GM19023 (cell line): ENCODE results near the gene DCDC2C.

Experiments
- ATAC-seq: cut with Tn5 transposase; IDR thresholded peaks from one replicate; pipeline ENCODE4 v1.9.1; 2021; ENCODE audit warnings: mild to moderate bottlenecking, moderate library complexity; ENCODE audit not compliant: unreplicated experiment

Gene DCDC2C

DNA sequence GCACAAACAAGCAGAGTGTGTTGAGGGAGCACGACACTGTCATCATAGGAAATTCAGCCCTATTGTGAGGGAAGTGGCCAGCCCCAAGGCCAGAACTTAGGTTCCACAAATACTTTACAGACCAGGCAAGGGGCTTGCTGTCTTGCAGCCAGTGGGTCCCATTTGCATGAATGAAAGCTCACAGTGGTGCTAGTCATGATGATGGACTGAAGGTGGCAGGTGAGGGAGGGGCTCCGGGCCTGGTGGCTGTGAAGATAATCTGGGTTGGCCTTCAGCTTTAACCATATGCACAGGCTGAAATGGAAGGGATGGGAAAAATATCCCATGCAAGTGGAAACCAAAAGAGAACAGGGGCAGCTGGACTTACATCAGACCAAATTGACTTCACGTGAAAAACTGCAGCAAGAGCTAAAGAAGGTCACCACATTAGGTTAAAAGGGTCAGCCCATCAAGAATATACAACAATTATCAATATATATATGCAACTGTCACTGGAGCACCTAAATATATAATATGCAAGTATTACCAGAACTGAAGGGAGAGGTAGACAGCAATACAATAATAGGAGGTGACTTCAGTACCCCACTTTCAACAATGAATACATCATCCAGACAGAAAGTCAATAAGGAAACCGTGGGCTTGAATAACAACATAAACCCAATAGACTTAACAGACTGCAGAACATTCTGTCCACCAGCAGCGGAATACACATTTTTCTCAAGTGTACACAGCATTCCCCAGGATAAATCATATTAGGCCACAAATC lies 39.6 kb downstream of the DCDC2C start:
- no peak for ATAC-seq

DNA sequence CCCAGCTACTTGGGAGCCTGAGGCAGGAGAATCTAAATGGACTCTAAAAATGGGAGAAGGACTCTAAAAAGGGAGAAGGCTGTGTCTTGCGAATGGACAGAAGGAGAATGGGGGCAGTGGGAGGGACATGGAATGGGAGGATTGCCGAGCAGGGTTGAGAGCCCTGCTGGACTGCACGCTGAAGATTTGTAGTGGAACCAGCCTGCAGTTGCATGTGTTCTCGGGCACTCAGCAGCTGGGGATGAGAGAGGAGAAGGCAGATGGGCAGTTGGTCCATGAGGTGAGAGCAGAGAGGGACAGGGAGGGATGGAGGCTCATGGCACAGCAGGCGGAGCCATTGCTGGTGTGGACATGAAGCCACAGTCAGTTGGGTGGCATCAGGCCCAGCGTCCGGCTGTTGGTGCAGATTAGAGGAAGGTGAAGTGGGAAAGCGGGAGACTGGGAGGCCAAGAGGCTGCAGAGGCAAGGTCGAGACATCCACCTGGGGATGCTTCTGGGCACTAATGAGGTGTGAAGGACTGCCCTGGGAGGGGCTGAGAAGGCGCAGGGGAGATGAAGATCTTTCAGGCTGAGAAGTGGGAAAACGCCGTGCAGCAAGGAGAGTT lies 40.7 kb downstream of the DCDC2C start:
- ATAC-seq, result no peak

DNA sequence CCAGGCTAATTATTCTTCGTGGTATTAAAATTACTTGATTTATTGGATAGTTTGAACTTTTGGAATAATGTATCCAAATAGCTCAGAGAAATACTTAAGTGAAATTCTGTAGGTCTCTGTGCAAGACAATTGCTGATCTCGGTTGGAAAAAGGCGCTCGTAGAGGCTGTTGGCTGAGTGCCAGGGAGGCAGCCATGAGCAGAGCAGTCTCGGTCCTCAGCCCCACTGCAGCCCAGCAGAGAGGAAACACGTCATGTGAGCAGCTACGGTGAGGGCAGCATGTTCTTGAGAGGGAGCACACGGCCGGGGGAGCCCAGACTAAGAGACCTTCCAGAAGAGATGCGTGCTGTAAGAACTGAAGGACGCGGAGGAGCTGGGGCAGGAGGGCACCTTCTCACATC lies 42.5 kb downstream of the DCDC2C start:
- ATAC-seq, result no peak

DNA sequence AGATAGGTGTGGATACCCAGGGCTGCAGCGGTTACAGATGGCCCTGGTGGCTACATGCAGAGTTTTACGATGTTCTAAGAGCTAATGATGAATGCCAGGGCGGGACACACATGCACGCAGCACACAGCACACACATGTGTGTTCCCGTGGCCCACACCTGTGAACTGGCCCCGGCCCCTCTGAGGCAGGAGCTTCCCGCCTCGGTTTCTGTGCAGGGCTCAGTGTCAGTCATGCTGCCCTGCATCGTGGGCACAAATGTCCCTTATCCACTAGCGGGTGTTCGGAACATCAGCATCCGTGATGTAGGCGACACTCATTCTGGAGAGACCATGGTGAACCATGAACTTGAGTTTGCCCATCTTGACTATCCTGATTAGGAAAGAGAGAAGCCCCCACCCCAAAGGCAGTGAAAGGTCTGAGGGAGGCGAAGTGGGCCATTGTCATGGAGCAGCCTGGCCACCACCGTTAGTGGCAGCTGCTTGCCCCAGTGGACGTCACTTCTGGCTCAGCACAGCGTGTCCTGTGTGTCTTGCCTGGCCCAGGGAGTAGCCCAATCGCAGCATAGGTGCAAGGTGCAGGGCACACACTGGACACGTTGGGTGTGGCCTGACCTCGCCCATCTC lies 43.8 kb downstream of the DCDC2C start:
- ATAC-seq, result no peak

DNA sequence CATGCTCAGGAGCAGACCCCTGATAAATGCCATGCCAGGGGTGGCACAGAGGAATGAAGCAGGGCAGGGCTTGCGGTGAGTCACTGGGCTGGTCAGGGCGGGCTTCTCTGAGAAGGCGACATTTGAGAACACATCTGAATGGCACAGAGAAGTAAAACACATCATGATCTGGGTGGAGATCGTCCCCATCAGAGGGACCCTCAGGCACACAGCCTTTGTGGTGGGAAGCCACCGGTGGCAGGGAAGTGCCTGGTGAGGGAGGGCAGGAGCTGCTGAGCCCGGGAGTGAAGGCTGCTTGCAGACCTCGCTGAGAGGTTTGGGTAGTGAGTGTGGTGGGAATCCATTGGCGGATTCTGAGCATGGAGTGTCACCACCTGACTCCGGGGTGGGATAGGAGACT lies 44.5 kb downstream of the DCDC2C start:
- no peak for ATAC-seq

DNA sequence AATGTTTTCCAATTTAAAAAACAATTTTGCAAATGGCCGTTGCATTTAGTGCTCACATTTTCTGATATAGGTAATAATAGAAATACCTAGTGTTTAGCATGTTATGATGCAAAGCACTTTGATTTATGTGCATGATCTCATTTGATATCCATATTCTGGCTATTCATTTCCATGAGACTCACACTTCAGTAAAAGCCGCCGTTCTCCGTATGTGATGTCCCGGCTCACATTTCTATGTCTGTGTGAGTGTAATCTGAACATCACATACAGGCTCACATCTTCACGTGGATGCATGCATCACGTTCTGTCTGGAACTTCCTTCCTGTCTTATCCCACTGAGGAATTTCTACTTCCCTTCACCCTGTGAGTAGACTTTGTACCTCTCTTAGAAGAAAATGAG lies 45.8 kb downstream of the DCDC2C start:
- no peak for ATAC-seq

DNA sequence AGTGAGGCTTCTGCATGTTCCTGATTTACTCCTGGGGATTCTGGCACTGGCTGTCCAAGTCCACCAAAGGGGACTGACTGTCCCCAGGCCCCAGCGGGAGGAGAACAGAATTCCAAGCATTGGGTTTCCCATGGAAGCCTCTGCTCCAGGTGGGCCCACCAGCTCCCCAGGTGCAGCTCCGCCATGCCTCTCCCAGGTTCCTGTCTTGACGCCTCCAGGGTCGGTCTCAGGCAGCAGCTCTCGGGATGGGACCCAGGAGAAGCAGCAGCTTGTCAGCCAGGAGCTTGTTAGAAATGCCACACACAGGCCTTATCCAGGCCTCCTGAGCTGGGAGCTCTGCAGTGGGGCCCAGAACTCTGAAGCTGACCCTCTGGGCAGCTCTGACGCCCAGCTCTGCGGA lies 47.9 kb downstream of the DCDC2C start:
- no peak for ATAC-seq

DNA sequence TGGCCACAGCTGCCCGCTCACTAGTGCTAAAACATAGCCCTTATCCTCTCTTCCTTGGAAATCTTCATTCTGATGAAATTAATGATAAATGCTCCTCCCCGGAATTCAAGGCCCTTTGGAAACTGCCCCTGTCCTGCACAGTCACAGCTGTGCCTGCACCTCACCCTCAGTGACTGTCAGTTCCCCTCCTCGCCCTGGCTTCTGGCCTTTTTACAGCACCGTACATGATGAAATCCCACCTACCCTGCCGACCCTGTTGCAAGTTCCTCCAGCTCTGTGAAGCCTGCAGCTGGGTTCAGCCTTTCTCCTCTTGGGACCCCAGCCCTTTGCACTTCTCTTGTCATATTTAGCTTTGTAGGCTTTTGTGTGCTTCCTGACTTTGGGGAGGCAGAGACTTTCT lies 48.4 kb downstream of the DCDC2C start:
- ATAC-seq, result no peak

DNA sequence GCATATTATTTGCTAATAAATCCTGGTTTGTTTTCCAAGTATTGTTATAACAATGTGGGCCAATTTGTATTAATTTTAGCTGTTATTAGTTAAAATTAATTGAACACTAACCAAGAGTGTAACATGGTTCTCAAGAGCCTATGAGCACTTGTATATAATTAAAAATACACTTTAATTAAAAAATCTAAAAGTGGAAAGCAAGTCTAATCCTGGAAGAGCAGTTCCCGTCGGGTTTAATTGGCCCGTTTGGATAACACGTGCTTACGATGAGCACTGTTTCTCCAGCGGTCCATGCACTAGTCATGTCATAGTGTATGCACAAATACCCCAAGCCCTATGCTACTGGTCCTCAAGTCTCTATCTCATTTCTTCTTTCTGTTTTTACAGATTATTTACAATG lies 49.0 kb downstream of the DCDC2C start:
- no peak for ATAC-seq

DNA sequence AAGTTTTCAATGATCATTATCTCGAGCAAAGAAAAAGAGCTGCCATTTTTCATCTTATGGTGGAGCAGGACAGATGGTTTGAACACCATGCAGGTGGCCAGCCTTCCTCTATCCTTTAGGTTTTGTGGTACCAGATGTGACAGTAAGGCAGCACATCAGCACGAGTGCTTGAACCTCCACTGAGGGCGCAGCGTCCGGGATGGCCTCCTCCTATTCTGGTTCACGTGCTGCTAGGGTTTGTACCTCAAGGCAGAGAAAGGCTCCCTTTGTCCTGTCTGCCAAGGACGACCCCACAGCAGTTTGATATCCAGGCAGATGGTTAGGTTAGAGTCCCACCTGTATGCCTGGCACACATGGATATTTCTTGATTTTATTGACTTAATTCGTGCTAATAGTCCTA lies 50.2 kb downstream of the DCDC2C start:
- no peak for ATAC-seq

DNA sequence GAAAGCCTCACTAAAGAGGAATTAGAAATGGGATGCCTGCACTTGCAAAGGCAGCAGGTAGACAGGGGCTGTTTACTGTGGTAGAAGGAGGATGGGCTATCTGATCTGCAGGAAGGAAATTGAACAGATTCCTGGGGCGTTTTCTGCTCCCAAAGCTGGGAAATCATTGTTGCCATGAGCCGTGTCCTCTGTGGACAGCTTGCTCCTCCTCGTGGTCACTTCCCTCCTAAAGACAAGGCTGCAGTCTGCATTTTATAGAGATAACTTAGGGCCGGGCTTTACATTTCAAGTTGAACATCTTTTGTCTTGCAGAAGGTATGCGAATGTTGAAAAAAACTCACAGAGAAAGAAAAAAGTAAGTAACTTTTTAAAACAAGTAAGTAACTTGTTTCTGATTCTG lies 50.9 kb downstream of the DCDC2C start:
- ATAC-seq, result no peak

DNA sequence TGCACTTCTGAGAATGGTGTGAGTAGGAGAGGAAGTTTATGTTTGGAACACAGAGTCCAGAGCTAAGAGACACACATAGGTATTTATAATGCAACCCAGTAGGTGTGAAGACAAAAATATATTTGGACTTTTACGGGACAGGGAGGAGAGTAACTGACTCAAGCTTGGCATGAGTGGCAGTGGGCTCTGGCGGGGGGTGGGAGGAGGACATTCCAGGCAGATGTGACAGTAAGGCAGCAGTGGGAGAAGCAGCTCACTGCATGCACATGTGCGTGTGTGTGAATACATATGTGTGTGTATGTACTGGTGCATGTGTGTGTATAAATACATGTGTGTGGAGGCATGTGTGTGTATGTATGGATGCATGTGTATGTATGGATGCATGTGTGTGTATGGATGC lies 51.4 kb downstream of the DCDC2C start:
- ATAC-seq, result no peak

DNA sequence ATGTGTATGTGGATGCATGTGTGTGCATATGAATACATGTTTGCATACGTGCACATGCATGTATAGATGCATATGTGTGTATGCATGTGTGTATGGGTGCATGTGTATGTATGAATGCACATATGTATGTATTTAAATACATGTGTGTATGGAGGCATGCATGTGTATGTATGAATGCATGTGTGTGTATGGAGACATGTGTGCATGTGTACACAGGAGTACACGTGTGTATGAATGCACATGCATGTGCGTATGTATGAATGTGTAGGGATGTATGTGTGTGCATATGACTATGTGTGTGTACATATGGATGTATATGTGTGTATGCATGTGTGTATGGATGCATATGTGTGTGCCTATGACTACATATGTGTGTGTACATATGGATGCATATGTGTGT lies 51.9 kb downstream of the DCDC2C start:
- no peak for ATAC-seq

DNA sequence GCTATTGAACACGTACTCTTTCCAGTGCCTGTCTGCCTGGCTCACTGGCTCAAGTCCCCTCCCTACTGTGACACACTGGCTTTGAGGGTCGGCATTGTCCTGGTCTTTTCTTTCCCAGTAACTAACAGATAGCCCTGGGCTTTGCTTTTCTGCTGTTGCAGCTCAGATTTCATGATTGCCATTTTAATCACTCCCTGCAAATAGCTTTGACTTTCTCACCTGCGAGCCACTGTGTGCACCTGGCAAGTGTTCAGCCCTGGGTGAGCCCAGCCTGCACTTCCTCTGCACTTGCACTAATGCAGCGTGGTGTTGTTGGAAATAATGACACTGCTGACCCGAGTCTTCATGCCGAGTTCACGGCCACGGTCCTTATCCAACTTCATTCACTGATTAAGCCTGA lies 52.9 kb downstream of the DCDC2C start:
- no peak for ATAC-seq

DNA sequence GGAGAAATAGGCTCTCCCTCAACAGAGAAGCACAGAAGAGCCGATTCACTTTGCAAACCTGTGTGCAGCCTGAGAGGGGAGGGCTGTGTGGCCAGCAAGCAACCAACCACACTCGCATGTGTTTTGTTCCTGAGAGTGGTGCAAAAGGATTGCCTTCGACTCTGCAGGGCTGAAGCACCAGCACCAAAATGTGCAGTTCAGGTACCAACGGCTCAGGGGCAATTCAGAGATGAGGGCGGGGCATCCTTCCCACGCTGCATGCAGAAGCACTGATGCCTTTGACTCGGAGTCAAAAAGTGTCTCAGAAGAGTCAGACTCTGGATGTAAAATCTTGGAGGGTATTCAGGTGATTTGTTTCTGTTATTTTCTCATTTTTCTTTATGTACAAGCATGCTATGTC lies 55.5 kb downstream of the DCDC2C start:
- ATAC-seq, result no peak

DNA sequence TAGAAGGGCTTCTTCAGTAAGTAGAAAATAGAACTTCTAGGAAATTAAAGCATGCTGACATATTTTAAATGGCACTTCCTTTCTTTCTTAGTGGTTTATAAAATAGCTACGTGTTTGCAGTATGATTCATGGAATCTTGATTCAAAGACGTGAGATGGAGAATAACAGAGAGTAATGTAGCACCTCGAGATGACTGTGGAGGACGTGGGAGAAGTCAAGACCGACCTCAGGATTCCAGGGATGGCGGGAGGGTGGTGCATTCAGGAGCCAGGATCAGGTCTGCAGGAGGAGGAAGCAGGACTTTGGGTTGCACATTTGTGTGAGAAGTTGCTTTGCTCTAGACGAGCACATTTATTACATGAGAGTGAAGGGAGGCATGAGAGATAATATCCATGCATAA lies 56.0 kb downstream of the DCDC2C start:
- no peak for ATAC-seq

DNA sequence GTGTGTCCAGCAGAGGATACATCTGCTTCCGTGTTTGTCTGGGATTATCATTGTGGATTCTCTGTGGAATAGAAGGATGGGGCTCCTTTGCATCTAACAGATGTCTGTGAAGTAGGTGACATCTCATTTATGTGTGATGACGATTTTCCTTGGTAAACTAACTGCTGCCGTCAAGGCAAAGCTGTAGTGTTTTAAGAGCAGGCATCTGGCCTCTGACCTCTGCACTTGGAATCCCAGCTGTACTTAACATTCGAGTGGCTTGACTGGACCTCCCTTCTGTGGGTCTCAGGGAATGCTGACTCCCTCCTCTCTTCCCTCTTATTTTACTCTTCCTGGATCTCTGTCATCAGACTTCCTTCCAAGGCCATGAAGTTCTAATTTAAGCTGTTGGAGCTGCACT lies 56.4 kb downstream of the DCDC2C start:
- no peak for ATAC-seq

DNA sequence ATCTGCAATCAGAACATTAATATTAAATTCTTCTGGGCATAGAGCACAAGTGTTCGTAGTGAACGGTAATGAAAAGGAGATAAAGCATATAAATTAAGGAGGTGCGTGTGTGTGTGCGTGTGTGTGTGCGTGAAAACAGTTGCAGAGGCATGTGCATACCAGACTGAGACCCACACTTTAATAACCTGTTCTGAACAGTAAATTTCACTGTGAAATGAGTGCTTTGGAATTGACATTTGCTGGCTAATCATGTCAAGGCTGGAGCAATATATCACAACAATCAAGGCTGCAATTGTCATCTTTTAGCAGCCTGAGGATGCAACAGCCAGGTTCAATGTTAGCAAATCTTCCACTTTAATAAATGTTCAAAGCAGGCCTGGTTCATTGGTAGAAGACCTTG lies 57.9 kb downstream of the DCDC2C start:
- no peak for ATAC-seq

DNA sequence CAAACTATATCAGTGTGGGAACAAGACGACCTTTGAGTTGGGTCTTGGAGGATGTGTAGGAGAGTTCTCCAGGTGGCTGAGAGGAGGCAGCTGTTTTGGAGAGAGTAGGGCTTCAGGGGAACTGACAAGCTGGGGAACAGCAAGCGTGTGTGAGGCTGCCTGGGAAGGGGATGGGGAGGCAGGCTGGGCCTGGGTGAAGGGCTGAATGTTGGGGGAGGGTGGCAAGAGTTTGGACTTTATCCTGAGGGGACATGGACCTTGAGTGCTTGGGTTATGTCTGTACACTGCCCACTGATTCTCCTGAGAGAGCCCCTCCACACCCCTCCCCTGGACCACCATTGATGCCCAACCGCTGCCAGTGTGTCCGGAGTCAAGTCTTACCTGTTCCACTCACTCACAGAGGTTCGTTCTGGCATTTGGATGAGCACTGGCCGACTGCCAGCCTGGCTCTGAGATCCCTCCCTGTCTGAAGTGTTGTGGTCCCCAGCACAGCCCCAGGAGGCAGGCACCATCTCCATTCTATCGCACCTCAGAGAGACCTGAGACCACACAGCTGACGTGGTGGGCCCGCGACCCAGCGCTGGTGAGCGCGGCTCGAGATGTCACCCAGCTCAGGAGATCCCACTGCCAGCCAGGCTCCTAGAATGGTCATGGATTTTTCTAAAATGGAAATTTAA lies 59.5 kb downstream of the DCDC2C start:
- ATAC-seq, result no peak

DNA sequence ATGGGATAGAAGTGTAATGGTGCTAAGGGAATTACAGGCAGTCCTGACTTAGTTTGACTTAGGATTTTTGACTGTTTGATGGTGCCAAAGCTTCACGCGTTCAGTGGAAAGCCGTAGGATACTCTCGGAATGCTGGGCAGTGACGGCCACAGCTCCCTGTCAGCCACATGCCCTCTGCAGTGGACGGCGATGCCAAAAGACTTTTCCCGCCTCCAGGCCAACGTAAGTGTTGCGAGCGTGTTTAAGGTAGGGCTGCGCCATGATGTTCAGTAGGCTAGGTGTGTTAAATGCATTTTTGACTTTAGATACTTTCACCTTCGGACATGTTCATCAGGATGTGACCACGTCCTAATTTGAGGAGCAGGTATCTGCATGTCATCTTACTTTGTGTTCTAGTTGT lies 63.4 kb downstream of the DCDC2C start:
- ATAC-seq, result no peak

DNA sequence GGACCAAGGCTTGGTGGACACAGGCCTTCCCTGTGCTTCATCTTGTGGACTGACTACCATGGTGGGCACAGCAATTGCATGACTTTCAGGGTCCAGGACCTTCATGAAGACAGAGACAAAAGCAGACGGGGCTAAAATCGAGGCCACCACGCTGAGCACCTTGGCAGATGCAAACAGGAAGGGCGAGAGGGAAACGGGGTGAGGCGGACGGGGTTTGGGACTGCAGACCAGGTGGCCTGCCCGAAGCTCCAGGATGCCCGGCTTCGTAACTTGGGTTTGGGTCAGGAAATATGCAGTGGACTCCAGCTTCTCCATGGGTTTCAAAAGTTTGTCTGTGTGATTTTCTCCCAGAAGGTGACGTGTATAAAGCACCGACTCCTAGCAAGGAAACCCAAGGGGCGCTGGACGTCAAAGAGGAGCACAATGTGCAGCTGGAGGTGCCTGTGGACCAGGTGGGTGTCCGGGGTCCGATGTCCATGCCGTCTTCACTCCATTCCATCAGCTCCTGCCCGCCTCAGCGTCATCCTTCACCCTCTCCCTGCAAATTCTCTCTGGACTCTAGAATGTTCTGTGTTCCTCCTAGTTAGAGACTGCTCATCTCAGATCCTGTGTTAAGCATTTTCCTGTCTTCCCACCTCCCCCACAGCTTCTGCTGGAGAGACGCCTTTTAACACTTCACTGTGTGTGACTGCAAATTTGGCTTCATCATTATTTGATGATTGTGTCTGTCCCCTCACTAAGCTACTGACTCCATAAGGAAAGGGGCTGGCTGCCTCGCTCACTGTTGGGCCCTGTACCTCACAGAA lies 65.8 kb downstream of the DCDC2C start:
- ATAC-seq, result no peak
